Mesodermal cell (in vitro differentiated cells): ENCODE results near the gene MRPL27. TPM values are rescaled to one million over a fixed set of nuclear protein-coding genes. Genes with fewer than 3 reads are reported as not detected.
A peak's percentile ranks its signal among the peaks of the same experiment; 100 is the strongest.
"Not testable (repeated sequence)": the region's sequence is repeated elsewhere in the genome, so short reads cannot be mapped to it uniquely, and the experiment has no call there.

Source experiments
- H3K27ac ChIP-seq: 2 replicates; pipeline ENCODE4 v1.7.0; 2013; ENCODE audit warnings: mild to moderate bottlenecking, low read depth, low read length, moderate library complexity; ENCODE audit not compliant: severe bottlenecking
- H3K36me3 ChIP-seq: 2 replicates; pipeline ENCODE4 v1.7.1; 2013; ENCODE audit warnings: mild to moderate bottlenecking, low read length, moderate library complexity; ENCODE audit not compliant: control insufficient read depth, insufficient read depth
- H3K4me1 ChIP-seq: one replicate; pipeline ENCODE4 v1.7.1; 2013; ENCODE audit warnings: mild to moderate bottlenecking, low read length; ENCODE audit not compliant: insufficient read depth, control insufficient read depth, poor library complexity, severe bottlenecking
- H3K4me3 ChIP-seq: 2 replicates; pipeline ENCODE4 v1.7.0; 2013; ENCODE audit warnings: low read length, control low read depth, mild to moderate bottlenecking; ENCODE audit not compliant: insufficient read depth, poor library complexity, severe bottlenecking; ENCODE audit errors: extremely low read depth
- H3K9me3 ChIP-seq: 2 replicates; pipeline ENCODE4 v1.7.1; 2013; ENCODE audit warnings: mild to moderate bottlenecking, low read length, moderate library complexity; ENCODE audit not compliant: control insufficient read depth
- WGBS, 2 experiments: methylation state at CpG; one replicate each; pipeline ENCODE4 v1.1.5; 2013; ENCODE audit warnings: missing lambda C conversion rate in 2 of 2; ENCODE audit not compliant: insufficient coverage in 2 of 2; 5-methylcytosine and 5-hydroxymethylcytosine counted together
- polyA plus RNA-seq, 2 experiments: library from polyadenylated mRNA; stranded (reverse); fragments of 50-300 nt; gene quantifications; one replicate each; pipeline ENCODE4 v1.2.3, GENCODE V29; 2013

Gene MRPL27
- polyA plus RNA-seq (2013, experiment 1 of 2), result 67.5 TPM
- 54.7 TPM for polyA plus RNA-seq (2013, experiment 2 of 2)

- peaks cover 14% of the 10 kb centered on the region for H3K4me1 ChIP-seq
- peak within 1 kb of the TSS; percentile 85 for H3K4me3 ChIP-seq
- no peaks in the 10 kb centered on the region for H3K9me3 ChIP-seq
- peaks cover 54% of the 10 kb centered on the region for H3K36me3 ChIP-seq
- 1 to 2% methylated on average over 36 of the region's 42 CpGs for WGBS, 2 experiments
- H3K27ac ChIP-seq, result peak within 1 kb of the TSS; percentile 83
Observed at GRCh38 chr17:50372758-50373556, at the start of gene MRPL27, which contains the start of gene EME1. Gene MRPL27, minus strand, starts transcription at chr17:50373184. Its CDS starts 14 bp downstream, at chr17:50373170. Gene EME1, plus strand, starts transcription at chr17:50373229. Its CDS starts 1,980 bp downstream, at chr17:50375209.

GRCh38 chr17:50422738-50423137 is 49.8 kb upstream of the MRPL27 start:
- Histone ChIP-seq H3K36me3 (no peaks in the 10 kb centered on the region), H3K4me3 (no peak overlapping the region), H3K9me3 (no peaks in the 10 kb centered on the region), H3K27ac (no peak overlapping the region), H3K4me1 (peaks cover 11% of the 10 kb centered on the region)
- no CpG with 5 or more reads among the region's 2 CpGs for WGBS, 2 experiments

- no peaks in the 10 kb centered on the region for H3K36me3 ChIP-seq
- no peak overlapping the region for H3K4me3 ChIP-seq
- no peak overlapping the region for H3K27ac ChIP-seq
- H3K9me3 ChIP-seq, result no peaks in the 10 kb centered on the region
- WGBS, 2 experiments, result 83% methylated on average over 1 of the region's 3 CpGs; no CpG with 5 or more reads in 1 of the 2 experiments
- peaks cover 11% of the 10 kb centered on the region for H3K4me1 ChIP-seq
Observed at GRCh38 chr17:50421308-50422051, 48.5 kb upstream of the MRPL27 start.

GRCh38 chr17:50420419-50421112 is 47.6 kb upstream of the MRPL27 start:
- no peak overlapping the region for H3K4me3 ChIP-seq
- WGBS, 2 experiments, result 95 to 96% methylated on average over 5 of the region's 6 CpGs

GRCh38 chr17:50419577-50419976 is 46.6 kb upstream of the MRPL27 start:
- H3K4me1 ChIP-seq, H3K9me3 ChIP-seq, H3K36me3 ChIP-seq, H3K27ac ChIP-seq, H3K4me3 ChIP-seq: not testable (repeated sequence)
- WGBS, 2 experiments, result 95 to 97% methylated on average over 9 to 10 of the region's 10 CpGs

More at GRCh38 chr17:50420419-50421112, 47.6 kb upstream of the MRPL27 start:
- H3K36me3 ChIP-seq, result no peaks in the 10 kb centered on the region
- no peaks in the 10 kb centered on the region for H3K9me3 ChIP-seq
- H3K4me1 ChIP-seq, result peaks cover 10% of the 10 kb centered on the region
- no peak overlapping the region for H3K27ac ChIP-seq

- Histone ChIP-seq H3K4me3 (no peak overlapping the region), H3K9me3 (peaks cover 7% of the 10 kb centered on the region), H3K36me3 (no peaks in the 10 kb centered on the region), H3K27ac (no peak overlapping the region), H3K4me1 (no peaks in the 10 kb centered on the region)
- WGBS, 2 experiments, result 78 to 90% methylated on average over 3 of the region's 3 CpGs
Observed at GRCh38 chr17:50414808-50415207, 41.8 kb upstream of the MRPL27 start.

GRCh38 chr17:50412188-50412732 is 39.3 kb upstream of the MRPL27 start:
- Histone ChIP-seq H3K4me1 (no peaks in the 10 kb centered on the region), H3K4me3 (no peak overlapping the region), H3K36me3 (no peaks in the 10 kb centered on the region), H3K27ac (no peak overlapping the region), H3K9me3 (peaks cover 7% of the 10 kb centered on the region)
- WGBS, 2 experiments, result 91 to 96% methylated on average over 1 to 4 of the region's 4 CpGs

- 76% methylated on average over 3 to 4 of the region's 4 CpGs for WGBS, 2 experiments
- H3K27ac ChIP-seq, result no peak overlapping the region
- H3K9me3 ChIP-seq, result peaks cover 7% of the 10 kb centered on the region
- H3K36me3 ChIP-seq, result no peaks in the 10 kb centered on the region
- H3K4me3 ChIP-seq, result no peak overlapping the region
- H3K4me1 ChIP-seq, result no peaks in the 10 kb centered on the region
Observed at GRCh38 chr17:50407921-50408320, 34.9 kb upstream of the MRPL27 start.

- Histone ChIP-seq H3K27ac (no peak overlapping the region), H3K4me1 (no peaks in the 10 kb centered on the region), H3K9me3 (peaks cover under 1% of the 10 kb centered on the region), H3K36me3 (no peaks in the 10 kb centered on the region), H3K4me3 (no peak overlapping the region)
- WGBS, 2 experiments, result 56 to 78% methylated on average over 2 of the region's 5 CpGs
Observed at GRCh38 chr17:50406578-50406977, 33.6 kb upstream of the MRPL27 start.

GRCh38 chr17:50405351-50405750 is 32.4 kb upstream of the MRPL27 start:
- 80 to 90% methylated on average over 1 to 2 of the region's 4 CpGs for WGBS, 2 experiments
- not testable (repeated sequence) for H3K36me3 ChIP-seq, H3K9me3 ChIP-seq, H3K27ac ChIP-seq, H3K4me3 ChIP-seq, H3K4me1 ChIP-seq
